T-helper 22 cell (primary cell): ENCODE results near the gene CTSV.
"Not testable (repeated sequence)": the region's sequence is repeated elsewhere in the genome, so short reads cannot be mapped to it uniquely, and the experiment has no call there.

Experiments
- DNase-seq: peaks from one replicate; pipeline ENCODE4 v3.0.0-alpha.2; 2020; ENCODE audit warnings: low read depth

The CTSV gene

DNA sequence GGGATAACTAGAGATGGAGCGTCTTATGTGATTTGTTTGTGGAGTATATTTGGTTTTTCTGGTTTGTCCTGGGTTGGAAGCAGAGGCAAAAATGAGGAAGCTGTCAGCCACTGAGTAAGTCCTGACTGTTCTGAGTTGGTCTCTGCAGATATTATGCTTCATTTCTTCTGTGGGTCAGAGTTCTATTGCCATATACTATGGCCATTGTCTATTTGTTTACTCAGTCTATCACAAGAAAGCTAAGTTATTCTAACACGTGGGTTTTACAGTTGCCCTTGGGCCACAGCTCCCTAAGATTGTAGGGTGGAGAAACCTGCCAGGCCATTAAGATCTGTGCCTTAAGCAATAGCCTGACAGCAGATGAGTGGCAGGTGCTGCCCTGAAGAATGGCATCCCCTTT, 3.0 kb upstream of the CTSV start:
- no peak for DNase-seq

DNA sequence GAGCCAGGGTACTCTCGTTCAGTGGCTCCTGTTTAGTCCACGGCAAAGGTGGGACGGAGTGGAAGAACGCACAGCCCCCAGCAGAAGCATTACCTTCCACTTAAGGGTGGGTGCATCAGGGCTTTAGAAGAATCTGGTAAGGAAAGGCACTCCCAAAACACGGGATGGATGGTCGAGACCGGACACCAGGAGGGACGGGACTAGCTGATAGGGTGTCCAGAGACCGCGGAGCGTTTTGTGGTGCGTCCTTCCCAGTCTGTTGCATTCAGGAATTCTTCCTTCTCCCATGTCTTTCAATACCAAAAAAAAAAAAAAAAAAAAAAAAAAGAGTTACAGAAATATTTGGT, 545 bp upstream of the CTSV start:
- no peak for DNase-seq

DNA sequence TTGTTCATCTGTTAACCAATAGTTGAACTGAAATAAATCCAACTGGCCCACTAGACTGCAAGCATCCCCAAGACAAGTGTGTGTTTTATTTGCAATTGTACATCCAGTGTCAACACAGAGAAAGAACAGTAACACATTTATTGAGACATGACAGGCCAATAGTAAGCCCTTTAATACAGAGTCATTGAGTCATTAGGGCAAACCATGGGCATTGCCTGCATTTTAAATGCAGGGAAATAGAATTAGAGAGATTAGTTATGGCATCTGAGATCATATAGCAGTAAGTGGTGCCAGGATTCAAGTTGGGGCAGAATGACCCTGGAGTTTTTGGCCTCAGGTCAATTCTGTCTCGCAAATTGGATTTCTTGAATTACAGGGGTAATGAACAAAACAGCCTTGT, 15.4 kb downstream of the CTSV start:
- not testable (repeated sequence) for DNase-seq

DNA sequence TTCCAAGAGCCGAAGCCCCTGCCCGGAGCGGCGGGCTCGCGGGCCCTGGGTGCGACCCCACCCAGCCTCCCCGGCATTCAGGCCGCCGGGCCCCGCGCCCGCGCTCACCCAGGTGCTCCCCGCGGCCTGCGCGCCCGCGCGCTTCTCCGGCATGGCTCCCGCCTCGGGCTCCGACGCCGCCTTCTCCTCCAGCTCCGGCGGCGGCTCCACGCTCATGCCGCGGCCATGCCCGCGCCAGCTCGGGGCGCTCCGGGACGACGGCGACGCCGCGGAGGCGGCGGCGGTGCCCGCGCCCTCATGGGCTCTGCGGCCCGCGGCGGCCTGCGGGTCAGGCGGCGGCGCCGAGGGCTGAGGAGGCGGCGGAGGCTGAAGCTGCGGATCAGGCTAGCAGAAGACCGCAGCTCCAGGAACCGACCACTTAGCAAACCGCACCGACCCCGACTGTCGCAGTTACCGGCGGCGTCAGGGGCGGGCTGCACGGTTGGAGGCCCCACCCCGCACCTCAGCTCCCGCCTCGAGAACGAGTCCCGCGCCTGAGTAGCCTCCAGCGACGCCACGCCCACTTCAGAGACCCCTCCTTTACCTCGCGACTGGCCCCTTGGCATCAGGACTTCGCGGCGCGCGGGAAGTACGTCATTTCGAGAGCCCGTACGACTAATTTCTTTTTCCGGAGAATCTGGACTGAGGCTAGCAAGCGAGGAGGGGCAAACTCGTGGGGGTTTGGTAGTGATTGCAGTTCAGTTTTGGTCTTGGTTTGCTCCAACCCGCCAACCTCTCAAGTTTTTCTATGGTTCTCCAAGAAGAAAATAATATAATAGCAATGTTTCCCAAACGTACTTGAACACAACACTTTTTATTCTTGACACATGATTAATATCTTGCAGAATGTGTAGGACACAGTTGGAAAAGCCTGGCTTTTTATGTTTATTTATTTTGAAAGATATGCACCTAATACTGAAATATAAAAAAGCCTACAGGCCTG, 25.5 kb downstream of the CTSV start:
- DNase-seq, result peak; percentile 71

DNA sequence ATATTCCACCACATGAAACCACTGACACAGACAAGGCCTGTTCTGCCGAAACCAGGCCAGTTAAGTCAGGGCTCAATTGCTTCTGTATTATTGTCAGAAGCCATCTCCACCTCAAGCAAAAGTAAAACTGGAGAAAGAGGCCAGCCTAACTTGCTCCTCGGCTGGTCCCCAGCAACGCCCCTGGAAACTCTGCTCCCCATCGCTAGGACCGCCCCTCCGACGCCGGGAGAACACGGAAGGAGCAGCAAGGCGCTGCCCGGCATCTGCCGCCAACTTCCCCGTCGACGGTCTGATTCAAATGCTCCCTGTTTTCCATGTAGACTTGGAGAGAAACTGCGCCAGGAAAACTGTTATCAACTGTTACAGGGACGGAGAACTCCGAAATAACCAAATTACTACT, 26.3 kb downstream of the CTSV start:
- DNase-seq, result not testable (repeated sequence)

DNA sequence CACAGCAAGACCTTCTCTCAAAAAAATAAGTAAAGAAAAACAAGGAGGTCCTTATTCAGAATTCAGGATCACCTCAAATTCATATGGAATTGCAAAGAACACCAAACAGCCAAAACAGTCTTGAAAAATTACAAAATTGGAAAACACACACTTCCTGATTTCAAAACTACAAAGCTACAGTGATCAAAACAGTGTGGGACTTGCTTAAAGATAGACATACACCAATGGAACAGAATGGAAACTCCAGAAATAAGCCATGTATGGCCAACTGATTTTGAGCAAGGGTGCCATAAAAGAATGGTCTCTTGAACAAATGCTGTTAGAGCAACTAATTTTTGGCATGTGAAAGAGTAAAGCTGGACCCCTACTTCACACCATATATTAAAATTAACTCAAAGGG, 36.7 kb downstream of the CTSV start:
- DNase-seq, result not testable (repeated sequence)

DNA sequence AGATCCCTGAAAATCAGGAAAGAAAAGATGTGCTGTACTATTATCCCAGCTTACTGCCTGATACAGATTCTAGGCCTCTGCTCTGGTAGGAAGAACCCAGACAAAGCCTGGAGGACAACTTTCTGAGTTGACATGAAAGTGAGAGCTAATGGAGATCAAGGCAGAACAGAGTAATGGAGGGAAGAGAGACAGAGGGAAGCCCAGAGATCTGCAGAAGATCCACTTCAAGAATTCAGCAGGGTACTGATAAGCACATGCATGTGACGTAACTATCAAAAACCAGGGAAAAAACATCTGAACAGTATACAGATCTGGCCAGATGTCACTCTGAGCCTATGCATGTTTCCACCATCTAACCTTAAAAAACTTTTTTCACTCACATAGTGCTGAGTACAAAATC, 37.6 kb downstream of the CTSV start:
- DNase-seq, result not testable (repeated sequence)

DNA sequence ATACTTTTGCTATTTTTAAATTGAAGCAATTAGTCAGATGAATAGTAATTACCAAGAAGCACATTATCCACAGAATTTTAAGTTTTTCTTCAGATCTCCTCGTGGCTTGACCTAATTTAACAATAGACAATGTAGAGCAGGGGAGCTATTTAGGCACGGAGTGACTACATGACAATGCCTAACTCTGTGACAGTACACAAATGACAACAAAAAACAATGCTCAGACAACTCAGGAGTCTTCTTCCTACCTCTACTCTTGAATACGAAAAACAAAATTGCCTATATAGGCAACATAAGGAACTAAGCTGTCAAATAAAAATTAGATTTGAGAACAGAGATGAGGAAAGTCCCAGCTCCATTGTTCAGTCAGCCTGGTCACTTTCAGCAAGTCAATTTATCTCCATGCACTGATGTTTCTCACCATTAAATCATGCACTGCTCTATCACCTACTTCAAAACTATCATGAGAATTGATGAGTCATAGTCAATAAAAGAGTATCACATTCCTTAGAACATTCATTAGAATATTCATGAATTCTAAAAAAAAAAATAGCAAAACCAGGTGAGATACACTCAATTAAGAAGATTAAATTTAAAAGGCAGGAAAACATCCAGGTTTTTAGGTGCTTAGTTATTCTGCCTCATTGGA, 38.7 kb downstream of the CTSV start:
- not testable (repeated sequence) for DNase-seq

DNA sequence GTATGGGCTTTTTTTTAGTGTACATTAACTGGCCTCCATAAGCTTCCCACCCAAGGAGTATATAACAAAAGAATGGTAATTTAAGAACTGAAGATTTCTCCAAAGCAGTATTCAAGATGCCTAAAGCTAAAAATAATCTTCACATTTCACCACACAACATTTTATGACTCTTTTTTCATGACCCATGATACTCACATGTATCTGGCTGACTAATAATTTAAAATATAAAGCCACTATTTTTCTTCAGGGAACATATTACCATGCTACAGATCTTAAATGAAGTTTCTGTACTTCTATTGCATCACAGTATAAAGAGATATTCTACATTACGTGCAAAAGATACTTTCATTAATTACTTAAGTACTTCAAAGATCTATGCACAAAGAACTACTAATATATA, 39.2 kb downstream of the CTSV start:
- DNase-seq, result not testable (repeated sequence)

DNA sequence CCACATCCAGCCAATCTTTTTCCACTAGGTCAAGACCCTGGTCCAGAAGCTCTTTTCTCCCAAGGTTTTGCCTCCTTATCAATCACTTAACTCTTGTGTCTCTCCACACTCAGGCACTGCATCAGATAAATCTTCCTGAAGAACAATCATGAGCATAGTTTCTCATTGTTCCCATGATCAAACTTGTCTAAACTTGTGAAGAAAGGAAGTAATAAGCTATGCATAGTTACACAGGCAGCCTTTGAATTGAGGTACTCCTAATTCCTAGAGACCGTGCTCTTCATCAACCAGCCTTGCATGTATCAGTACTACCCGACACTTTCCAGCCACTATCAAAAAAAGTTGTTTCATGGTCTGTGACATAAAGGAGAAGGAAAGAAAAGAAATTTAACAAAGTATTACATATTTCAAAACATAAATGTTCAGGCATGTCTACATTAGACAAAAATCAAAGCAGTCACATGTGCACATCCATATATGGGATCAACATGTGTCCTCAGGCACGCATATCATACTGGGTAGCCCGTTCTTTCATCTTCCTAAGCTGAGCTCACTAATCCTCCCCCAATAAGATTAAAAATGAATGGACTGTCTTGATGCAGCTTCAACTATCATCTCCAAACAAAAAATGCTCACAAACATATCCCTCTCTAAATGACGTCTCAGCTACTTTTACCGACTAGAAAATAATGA, 41.8 kb downstream of the CTSV start:
- not testable (repeated sequence) for DNase-seq

DNA sequence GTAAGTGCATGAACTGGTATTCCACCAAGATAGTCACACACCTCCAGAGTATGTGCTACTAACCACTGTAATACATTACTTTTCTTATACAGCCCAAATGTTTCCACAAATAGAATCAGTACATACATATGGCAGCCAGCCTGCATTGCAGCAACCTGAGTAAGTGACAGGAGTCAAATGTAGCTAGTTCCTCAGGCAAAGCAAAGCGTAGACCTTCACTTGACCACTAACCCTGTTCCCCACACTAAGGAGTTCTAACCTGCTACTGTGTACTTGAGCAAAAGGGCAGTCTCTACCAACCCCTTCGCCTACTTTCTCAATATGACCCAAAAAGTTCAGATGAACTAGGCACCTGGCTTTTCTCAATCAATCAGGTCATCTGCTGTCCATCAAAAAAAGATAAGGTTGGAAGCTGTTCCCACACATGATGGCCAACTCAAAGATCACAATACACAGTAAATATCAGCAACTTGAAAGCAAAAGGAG, 44.4 kb downstream of the CTSV start:
- DNase-seq, result not testable (repeated sequence)

DNA sequence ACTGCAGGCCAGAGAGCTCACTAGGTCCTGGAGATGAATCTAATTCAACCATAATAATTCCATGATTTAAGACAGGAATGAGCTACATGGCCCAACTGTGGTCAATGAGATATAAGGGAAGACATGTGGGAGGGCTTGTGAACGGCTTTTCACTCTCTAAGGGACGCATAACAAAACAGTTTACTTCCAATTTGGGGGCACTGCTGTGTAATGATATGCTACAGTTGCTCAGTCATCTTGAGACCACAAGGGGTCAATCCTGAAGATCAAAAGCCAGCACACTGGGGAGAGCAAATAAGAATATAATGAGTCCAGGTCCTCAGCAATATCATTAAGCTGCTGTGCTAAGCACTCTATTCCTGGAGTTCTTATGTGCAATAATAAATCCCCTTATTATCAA, 46.6 kb downstream of the CTSV start:
- DNase-seq, result not testable (repeated sequence)

DNA sequence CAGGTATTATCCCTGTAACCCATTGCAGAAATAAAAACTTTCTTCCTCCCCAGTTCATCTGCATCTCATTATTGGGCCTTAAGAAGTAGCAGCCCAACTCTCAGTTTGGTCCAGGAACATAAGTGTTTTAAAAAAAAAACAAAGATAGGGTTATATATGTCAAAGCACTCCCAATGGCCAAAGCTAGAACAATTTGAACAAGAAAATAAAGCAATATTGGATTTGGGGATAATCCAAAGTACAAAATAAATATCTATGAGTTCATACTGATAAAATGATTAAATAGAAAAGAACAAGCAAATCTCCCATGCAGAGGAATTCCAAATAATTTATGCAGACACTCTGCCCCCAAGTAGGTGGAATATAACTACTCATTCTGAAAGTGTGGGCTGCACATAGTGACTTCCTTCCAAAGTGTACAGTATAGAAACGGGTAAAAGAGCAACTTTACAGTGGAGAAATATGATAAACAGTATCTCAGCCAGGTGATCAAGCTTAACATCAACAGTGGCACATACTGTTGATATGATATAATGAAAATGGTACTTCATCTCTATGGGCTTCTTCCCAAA, 49.1 kb downstream of the CTSV start:
- DNase-seq, result not testable (repeated sequence)

DNA sequence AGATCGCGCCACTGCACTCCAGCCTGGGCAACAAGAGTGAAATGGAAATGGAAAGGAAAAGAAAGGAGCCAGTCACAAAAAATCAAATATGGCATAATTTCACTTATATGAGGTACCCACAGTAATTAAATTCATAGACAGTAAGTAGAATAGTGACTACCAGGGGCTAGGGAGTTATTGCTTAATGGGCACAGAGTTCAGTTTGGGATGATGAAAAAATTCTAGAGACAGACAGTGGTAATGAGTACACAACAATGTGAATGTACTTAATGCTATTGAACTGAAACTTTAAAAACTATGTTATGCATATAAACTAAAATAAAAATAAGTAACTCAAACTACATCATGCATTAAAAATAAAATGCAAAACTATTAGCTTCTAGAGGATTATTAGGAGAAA, 54.1 kb downstream of the CTSV start:
- not testable (repeated sequence) for DNase-seq

DNA sequence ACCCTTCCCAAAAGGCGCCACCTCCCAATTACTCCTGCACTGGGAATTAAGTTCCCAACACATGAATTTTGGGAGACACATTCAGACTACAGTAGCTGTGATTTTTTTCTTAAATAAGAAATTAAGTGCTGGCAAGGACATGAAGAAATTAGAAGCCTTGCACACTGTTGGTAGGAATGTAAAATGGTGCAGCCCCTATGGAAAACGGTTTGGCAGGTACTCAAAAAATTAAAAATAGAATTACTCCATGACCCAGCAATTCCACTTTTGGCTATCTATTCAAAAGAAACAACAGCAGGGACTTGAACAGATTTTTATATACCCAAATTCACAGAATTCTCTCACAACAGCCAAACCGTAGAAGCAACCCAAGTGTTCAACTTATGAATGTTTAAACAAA, 54.8 kb downstream of the CTSV start:
- DNase-seq, result not testable (repeated sequence)

DNA sequence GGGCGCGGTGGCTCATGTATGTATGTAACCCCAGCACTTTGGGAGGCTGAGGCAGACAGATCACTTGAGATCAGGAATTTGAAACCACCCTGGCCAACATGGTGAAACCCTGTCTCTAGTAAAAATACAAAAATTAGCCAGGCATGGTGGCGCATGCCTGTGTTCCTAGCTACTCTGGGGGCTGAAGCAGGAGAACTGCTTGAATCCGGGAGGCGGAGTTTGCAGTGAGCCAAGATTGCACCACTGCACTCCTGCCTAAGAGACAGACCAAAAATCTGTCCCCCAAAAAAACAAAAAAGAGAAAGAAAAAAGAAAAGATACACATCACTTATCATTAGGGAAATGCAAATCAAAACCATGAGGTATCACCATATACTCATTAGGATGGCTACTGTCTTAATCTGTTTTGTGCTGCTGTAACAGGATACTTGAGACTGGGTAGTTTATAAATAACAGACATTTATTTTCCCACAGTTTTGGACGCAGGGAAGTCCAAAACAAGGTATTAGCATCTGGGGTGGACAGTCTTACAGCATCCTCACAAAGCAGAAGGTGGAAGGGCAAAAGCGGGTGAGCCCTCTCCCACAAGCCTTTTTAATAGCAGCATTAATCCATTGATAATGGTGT, 55.3 kb downstream of the CTSV start:
- not testable (repeated sequence) for DNase-seq
